HL-60 (cell line): Measurements from ENCODE around the gene PCDH15.

Source experiments
- CTCF ChIP-seq: IDR thresholded peaks from one replicate; pipeline ENCODE4 v1.5.1; 2011; ENCODE audit warnings: low read length, control low read depth, inconsistent platforms; ENCODE audit not compliant: insufficient read depth
- GABPA ChIP-seq: IDR thresholded peaks from 2 replicates; pipeline ENCODE4 v1.6.1; 2012; ENCODE audit warnings: low read depth
- POLR2AphosphoS5 ChIP-seq: IDR thresholded peaks from 2 replicates; pipeline ENCODE4 v1.6.1; 2012; ENCODE audit warnings: low read depth
- REST ChIP-seq: IDR thresholded peaks from 2 replicates; pipeline ENCODE4 v1.6.1; 2012; ENCODE audit warnings: low read depth; ENCODE audit not compliant: insufficient replicate concordance

DNA sequence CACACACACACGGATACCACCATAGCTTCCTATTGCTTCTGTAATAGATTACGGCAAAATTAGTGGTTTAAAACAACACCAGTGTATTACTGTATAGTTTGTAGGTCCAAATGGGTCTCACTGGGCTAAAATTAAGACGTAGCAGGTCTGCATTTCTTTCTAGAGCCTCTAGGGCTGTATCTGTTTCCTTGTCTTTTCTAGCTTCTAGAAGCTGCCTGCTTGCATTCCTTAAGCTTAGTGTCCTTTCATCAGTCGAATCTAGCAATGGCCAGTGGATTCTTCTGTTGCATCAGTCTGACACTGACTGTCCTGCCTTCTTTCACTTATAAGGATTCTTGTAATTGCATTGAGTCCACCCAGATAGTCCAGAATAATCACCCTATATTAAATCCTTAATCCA is 882.3 kb downstream of the PCDH15 start:
- TF ChIP-seq CTCF (no peak), REST (no peak), POLR2AphosphoS5 (no peak), GABPA (no peak)
